Tibial nerve (tissue), 4 donors: ENCODE data around the gene MTFR1L.

Experiments used
- CTCF ChIP-seq, 5 experiments: fragments of 200-600 bp in 3 of 5; fragments of 450-650 bp in 2 of 5; sonication (generic) in 3 of 5; IDR thresholded peaks; one replicate each; pipeline ENCODE4 v1.5.1; 2016 to 2019; ENCODE audit warnings: antibody characterized with exemption in 5 of 5, mild to moderate bottlenecking in 3 of 5, moderate library complexity in 2 of 5
- EP300 ChIP-seq, 2 donors: sonication (generic); formaldehyde crosslinking; IDR thresholded peaks; one replicate each; pipeline ENCODE4 v1.6.1; 2017; ENCODE audit warnings: antibody characterized with exemption in 2 of 2, mild to moderate bottlenecking in 1 of 2
- POLR2A ChIP-seq, 2 donors: fragments of 450-650 bp; IDR thresholded peaks; one replicate each; pipeline ENCODE4 v1.6.1; 2017; ENCODE audit warnings: antibody characterized with exemption in 2 of 2, mild to moderate bottlenecking in 2 of 2, moderate library complexity in 2 of 2

GRCh38 chr1:25799935-25800702, 19.6 kb upstream of the MTFR1L start, which contains the start of gene SELENON:
- TF ChIP-seq CTCF (IDR thresholded peaks at IDR 0.05) (no peak), POLR2A (IDR thresholded peaks at IDR 0.05) (no peak), EP300 (IDR thresholded peaks at IDR 0.05) (peak in 1 of 2 donors; percentile 20)
